ENCODE measurements around the gene APOC4.
"Not testable (repeated sequence)": the region's sequence is repeated elsewhere in the genome, so short reads cannot be mapped to it uniquely, and the experiment has no call there.

The APOC4 gene

DNA sequence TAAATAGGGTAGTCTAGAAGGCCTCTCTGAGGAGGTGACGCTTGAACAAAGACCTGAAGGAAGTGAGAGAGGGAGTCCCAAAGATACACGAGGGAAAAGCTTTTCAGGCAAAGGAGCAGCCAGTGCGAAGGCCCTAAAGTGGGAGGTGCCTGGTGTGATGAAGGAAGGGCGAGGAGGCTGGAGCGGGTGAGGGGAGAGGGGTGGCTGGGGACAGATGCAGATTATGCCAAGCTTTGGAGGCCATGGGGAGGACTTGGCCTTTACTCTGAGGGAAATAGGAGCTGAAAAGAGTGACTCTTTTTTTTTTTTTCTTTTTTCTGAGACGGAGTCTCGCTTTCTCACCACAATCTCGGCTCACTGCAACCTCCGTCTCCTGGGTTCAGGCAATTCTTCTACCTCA, 16.1 kb downstream of the APOC4 start:
- DNase-seq (ENCODE audit: low read depth in 2 of 2): no peak

DNA sequence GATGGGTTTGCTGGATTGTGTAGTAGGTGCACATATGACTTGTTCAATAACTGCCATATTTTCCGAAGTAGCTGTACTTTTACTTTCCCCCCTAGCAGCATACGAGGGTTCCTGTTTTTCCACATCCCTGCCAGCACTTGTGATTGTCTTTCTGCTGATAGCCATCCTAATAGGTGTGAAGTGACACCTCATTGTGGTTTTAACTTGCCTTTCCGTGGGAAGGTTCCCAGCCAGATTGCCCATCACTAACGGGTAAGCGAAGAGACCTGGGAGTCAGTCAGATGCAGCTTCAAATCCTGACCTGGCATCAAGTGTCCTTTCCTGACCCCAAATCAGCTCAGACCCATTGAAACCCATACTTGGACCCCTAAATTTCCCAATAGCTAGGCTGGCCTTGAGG, 17.7 kb downstream of the APOC4 start:
- no peak for DNase-seq (ENCODE audit: low read depth in 2 of 2)

GRCh38 chr19:44960906-44961728, 19.1 kb downstream of the APOC4 start:
- DNase-seq (ENCODE audit: low read depth in 2 of 2): no peak

DNA sequence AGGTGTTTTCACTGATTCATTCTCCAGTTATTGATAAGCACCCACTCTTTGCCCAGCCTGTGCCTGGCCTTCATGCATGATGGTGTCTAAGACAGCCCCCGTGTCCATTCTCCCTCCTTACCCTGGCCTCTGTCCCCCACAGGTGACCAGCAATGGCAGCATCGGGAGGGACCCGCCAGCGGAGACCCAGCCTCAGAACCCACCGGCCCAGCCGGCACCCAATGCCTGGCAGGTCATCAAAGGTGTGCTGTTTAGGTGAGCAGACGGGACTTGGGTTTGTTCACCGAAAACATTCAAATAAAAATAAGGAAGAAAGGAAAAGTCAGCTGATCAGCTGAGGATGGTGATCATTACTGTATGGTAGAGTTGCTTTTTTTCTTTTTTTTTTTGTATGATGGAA, 19.8 kb downstream of the APOC4 start:
- DNase-seq (ENCODE audit: low read depth in 2 of 2): no peak

GRCh38 chr19:44968118-44968517, 26.1 kb downstream of the APOC4 start:
- DNase-seq (ENCODE audit: low read depth in 2 of 2): no peak

DNA sequence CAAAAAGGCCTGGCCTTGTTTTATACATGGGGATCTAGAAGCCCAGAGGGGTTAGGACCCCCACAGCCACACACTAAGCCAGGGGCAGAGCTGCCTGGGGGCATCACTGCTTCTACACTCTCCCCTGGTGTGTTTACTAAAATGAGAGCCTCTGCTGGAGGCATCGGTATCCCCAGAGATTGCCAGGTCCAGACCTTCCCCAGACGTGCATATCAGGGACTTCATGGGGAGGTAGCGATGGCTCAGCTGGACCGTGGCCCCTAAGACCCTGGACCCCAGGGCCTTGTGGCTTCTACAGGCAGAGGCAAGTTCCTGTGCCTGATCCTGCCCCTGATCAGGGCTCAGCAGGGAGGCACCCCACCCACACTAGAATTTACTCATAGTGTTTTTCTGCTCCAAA, 26.6 kb downstream of the APOC4 start:
- no peak for DNase-seq (ENCODE audit: low read depth in 2 of 2)

DNA sequence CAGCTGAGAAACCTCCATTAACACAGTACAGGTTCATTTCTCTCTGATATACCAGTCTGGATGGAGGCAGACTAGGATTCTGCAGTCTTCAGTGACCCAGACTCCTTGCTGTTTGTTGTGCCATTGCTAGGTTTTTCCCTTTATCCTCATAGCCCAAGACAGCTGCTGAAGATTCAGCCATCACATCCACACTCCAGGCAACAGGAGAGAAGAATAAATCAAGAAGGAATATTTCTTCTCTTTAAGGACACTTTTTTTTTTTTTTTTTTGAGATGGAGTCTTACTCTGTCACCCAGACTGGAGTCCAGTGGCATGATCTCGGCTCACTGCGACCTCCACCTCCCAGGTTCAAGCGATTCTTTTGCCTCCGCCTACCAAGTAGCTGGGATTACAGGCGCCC, 27.4 kb downstream of the APOC4 start:
- DNase-seq (ENCODE audit: low read depth in 2 of 2): no peak

GRCh38 chr19:44971451-44971850, 29.4 kb downstream of the APOC4 start:
- not testable (repeated sequence) for DNase-seq (ENCODE audit: low read depth in 2 of 2)

DNA sequence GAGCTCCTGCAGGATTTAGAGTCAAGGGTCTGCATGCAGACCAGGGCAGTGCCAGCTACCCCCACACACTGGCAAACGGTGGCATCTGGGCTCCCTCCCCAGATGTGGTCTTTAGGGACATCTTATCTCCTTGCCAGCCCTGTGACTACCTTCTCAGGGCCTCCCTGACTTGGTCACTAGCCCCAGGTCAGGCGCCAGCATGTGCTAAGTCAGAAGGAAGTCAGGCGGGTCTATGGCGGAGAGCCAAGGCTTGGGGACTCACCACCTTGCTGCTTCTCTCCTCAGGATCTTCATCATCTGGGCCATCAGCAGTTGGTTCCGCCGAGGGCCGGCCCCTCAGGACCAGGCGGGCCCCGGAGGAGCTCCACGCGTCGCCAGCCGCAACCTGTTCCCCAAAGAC, 30.8 kb downstream of the APOC4 start:
- DNase-seq (ENCODE audit: low read depth in 2 of 2): no peak

- no peak for DNase-seq (ENCODE audit: low read depth in 2 of 2)
Measured at GRCh38 chr19:44973982-44974735, 32.1 kb downstream of the APOC4 start.

DNA sequence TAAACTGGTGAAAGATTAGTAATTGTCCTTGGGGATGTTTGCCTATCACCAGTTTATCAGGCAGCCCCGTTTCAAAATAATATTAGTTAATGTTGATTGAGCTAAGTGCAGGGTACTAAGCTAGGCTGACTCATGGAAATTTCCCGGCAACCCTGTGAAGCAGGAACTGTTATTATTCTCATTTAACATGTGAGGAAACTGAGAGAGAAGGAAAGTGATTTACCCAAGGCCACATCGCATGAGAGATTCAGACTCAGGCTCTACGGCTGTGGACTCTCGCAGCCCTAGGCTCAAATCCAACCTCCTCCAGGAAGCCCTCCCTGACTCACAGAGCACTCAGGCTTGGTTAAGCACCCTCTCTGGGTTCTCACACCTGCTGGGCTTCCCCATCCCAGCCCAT, 32.8 kb downstream of the APOC4 start:
- no peak for DNase-seq (ENCODE audit: low read depth in 2 of 2)

GRCh38 chr19:44975444-44975843, 33.4 kb downstream of the APOC4 start:
- DNase-seq (ENCODE audit: low read depth in 2 of 2): no peak

GRCh38 chr19:44984005-44984404, 42.0 kb downstream of the APOC4 start:
- no peak for DNase-seq (ENCODE audit: low read depth in 2 of 2)

- no peak for DNase-seq (ENCODE audit: low read depth in 2 of 2)
Measured at GRCh38 chr19:44985445-44985844, 43.4 kb downstream of the APOC4 start.

DNA sequence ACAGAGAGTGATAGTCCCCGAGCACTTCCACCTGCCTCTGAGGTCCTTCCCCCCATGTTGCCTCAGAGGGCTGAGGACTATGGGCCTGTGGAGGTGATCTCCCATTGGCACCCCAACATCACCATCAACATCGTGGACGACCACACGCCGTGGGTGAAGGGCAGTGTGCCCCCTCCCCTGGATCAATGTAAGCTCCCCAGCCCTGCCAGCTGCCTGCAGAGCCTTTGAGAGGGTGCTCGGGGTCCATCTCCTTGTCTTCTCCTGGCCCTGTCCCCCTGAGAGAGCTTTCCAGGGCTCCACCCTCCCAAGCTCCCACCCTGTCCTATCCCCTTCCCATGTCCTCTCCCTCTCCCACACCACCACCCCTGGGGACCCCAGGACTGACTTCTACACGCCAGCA, 44.4 kb downstream of the APOC4 start:
- no peak for DNase-seq (ENCODE audit: low read depth in 2 of 2)

DNA sequence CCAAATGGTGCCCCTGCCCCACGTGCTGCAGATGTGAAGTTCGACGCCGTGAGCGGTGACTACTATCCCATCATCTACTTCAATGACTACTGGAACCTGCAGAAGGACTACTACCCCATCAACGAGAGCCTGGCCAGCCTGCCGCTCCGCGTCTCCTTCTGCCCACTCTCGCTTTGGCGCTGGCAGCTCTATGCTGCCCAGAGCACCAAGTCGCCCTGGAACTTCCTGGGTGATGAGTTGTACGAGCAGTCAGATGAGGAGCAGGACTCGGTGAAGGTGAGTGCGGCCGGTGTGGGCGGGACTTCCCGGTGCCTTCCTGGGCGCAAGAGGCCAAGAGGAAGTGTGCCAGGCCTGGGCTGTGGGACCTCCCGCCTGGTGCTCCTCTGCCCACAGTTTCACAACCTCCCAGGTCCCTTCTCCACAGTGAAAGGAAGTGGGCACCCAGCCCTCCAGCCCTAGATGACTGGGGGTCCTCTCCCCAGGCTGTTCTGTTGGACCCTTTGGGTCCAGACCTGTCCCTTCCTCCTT, 45.2 kb downstream of the APOC4 start:
- DNase-seq (ENCODE audit: low read depth in 2 of 2): no peak

DNA sequence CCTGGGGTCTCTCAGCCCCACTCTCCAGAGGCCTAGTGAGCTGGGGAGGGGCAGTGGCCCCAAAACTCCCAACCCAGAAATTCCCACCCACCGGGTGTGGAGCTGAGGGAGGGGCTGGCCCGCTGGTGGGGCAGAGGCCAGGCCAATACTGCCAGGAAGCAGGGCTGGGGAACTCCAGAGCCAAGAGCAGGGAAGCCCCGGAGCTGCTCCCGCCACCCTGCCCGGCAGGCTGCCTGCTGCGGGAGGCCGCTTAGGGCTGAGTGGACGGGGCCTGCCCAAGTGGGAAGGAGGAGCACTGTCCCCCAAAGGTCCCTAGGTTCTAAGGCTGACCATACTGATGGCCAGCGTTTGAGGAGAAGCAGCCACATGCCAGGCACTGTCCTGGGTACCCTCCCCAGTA, 46.2 kb downstream of the APOC4 start:
- DNase-seq (ENCODE audit: low read depth in 2 of 2): no peak

- DNase-seq (ENCODE audit: low read depth in 2 of 2): peak; percentile 30 to 33
Measured at GRCh38 chr19:44988896-44989556, 47.0 kb downstream of the APOC4 start.

DNA sequence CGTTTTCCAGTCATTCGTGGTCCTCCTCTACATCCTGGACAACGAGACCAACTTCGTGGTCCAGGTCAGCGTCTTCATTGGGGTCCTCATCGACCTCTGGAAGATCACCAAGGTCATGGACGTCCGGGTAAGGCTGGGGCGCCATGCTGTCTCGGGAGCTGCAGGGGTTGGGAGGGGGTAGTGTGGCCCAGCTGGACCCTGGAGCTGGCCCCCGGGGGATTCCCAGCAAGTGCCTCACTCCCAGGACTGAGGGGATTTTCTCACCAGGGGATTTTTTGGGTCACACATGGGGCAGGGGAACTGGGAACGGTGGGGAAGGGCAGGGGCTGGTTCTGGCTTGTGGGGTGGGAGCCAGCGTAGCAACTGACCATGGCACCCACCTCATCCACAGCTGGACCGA, 48.4 kb downstream of the APOC4 start:
- DNase-seq (ENCODE audit: low read depth in 2 of 2): no peak

DNA sequence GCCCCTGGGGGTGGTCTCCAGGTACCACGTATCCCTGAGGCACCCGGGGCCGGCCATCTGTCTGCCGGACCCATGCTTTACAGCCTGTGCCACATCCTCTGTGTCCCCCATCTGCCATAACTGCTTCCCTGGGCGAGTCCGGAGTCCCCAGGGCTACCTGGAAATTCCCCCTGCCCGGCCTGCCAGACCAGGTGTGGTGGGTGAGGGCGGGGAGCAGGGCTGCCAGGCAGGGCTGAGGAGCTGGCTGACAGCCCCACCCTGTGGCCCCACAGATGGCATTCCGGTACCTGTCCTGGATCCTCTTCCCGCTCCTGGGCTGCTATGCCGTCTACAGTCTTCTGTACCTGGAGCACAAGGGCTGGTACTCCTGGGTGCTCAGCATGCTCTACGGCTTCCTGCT, 48.9 kb downstream of the APOC4 start:
- no peak for DNase-seq (ENCODE audit: low read depth in 2 of 2)

GRCh38 chr19:44992336-44993163, 50.5 kb downstream of the APOC4 start:
- DNase-seq (ENCODE audit: low read depth in 2 of 2): no peak

DNA sequence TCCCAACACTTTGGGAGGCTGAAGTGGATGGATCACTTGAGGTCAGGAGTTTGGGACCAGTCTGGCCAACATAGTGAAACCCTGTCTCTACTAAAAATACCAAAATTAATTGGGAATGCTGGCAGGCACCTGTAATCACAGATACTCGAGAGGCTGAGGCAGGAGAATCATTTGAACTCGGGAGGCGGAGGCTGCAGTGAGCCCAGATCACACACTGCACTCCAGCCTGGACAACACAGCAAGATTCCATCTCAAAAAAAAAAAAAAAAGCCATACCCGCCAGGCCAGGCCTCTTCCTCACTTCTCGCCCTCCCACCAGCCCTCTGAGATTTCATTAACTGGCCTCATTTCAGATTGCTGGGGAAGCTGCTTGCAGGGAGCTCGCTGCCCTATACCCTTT, 51.5 kb downstream of the APOC4 start:
- DNase-seq (ENCODE audit: low read depth in 2 of 2): no peak

Data from stimulated activated CD8-positive, alpha-beta memory T cell treated with anti-CD3 and anti-CD28 coated beads, Interleukin-15, amount 100 ng/mL, for 4 hours (primary cell).